NCI-H526 treated with DMSO at 0.1 percent for 48 hours (cell line): ENCODE data around the gene SRSF7.
"Not testable (repeated sequence)": the region's sequence is repeated elsewhere in the genome, so short reads cannot be mapped to it uniquely, and the experiment has no call there.

Source experiments
- DNase-seq: peaks from one replicate; lab custom pipeline; 2025; lab: John Stamatoyannopoulos, UW

Gene SRSF7

GRCh38 chr2:38754049-38754448 is 2.9 kb upstream of the SRSF7 start:
- no peak for DNase-seq

- peak; percentile 56 for DNase-seq
These were observed 642 bp upstream of the SRSF7 start for GRCh38 chr2:38751596-38752410.

GRCh38 chr2:38750011-38750890 is 910 bp downstream of the SRSF7 start:
- no peak for DNase-seq

- DNase-seq, result no peak
These were observed 2.0 kb downstream of the SRSF7 start for GRCh38 chr2:38748943-38749804.

GRCh38 chr2:38748391-38748790 is 2.8 kb downstream of the SRSF7 start:
- no peak for DNase-seq

GRCh38 chr2:38747819-38748218 is 3.3 kb downstream of the SRSF7 start:
- DNase-seq, result no peak

- no peak for DNase-seq
These were observed 4.1 kb downstream of the SRSF7 start for GRCh38 chr2:38747007-38747424.

GRCh38 chr2:38745267-38745666 is 5.9 kb downstream of the SRSF7 start:
- no peak for DNase-seq

GRCh38 chr2:38744399-38744780 is 6.8 kb downstream of the SRSF7 start:
- no peak for DNase-seq

- no peak for DNase-seq
These were observed 7.3 kb downstream of the SRSF7 start for GRCh38 chr2:38743672-38744398.

GRCh38 chr2:38742797-38743559 is 8.2 kb downstream of the SRSF7 start:
- DNase-seq, result no peak

GRCh38 chr2:38740851-38741731 is 10.1 kb downstream of the SRSF7 start:
- DNase-seq, result no peak

- DNase-seq, result no peak
These were observed 11.6 kb downstream of the SRSF7 start for GRCh38 chr2:38739524-38739923.

GRCh38 chr2:38737925-38738324 is 13.2 kb downstream of the SRSF7 start:
- DNase-seq, result no peak

- DNase-seq, result not testable (repeated sequence)
These were observed 14.0 kb downstream of the SRSF7 start for GRCh38 chr2:38737000-38737698.

GRCh38 chr2:38735999-38736320 is 15.2 kb downstream of the SRSF7 start:
- DNase-seq, result no peak

GRCh38 chr2:38734299-38735058 is 16.7 kb downstream of the SRSF7 start:
- DNase-seq, result no peak

GRCh38 chr2:38733300-38733971 is 17.7 kb downstream of the SRSF7 start:
- no peak for DNase-seq
